Lung microvascular endothelial cell (primary cell): Measurements from ENCODE around the gene PPA1. TPM values are rescaled to one million over a fixed set of nuclear protein-coding genes. Genes with fewer than 3 reads are reported as not detected.
"Not testable (repeated sequence)": the region's sequence is repeated elsewhere in the genome, so short reads cannot be mapped to it uniquely, and the experiment has no call there.

ENCODE experiments used
- DNase-seq, 2 donors: peaks; one replicate each; pipeline versions ENCODE4 v3.0.0 to v3.0.0-alpha.2; 2010; ENCODE audit warnings: low read depth in 2 of 2
- total RNA-seq: library from RNA; depleted of rRNA; stranded (reverse); fragments of >200 nt; gene quantifications from 2 replicates; pipeline ENCODE4 v1.2.1, GENCODE V29; 2014

Gene PPA1
- 74.8 and 150 TPM in 2 replicates for total RNA-seq

DNA sequence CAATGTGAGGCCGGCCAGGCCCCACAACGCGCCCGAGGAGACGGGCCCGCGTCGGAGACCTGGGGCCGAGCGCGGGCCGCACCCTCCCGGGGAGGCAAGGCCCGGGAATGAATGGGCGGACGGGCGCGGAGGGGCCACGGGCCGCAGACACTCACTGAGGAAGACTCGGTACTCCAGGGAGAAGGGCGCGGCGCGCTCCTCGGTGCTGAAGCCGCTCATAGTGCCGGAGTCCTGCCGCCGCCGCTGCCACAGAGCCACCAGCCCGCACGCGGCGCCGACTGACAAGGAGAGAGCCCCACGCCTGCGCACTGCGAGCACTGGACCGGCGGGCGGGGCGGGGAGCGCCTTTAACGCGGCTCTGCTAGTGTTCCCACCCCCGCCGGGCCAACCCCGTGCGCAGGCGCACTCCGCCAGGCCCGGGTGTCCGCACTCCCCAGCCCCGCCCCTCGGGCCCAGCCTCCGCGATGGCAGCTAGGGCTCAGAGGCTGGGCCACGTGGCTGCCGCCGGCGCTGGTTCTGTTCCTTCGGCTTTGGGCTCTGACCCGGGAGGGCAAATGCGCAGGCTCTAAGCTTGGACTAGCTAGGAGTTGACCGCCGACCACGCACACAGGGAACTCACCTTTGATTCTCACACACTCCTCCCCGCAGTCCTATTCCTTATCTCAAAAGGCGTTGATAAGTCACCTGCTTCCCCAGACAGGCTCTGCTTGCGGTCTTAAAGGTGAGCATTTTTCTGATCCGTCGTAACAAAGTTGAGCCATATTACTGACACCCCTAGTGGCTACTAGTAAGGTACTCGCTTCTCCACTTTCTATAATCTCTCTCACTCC lies at the start of gene PPA1:
PPA1 (minus strand) TSS at position 321 of the 830 bp plus-strand sequence; CDS start at position 219, 102 bp downstream.
- DNase-seq = peak; percentile 96 to 97

DNA sequence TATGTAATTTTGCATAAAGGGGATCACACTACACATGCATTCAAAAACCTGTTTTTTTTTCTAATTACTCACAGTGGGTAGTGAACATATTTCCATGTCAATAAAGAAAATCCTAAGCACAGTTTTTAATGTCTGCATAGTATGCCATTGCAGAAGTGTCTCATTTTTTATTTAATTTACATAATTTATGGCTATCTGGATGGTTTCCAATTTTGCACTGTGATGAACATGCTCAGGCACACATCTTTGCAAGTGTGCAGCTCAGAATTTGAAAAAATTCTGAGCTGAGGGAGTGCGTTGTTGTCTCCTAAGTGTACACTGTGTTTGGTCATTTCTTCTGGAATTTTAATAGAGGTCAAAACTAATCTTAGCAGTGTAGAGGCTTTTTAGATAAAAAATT lies 48.4 kb upstream of the PPA1 start:
- no peak for DNase-seq

DNA sequence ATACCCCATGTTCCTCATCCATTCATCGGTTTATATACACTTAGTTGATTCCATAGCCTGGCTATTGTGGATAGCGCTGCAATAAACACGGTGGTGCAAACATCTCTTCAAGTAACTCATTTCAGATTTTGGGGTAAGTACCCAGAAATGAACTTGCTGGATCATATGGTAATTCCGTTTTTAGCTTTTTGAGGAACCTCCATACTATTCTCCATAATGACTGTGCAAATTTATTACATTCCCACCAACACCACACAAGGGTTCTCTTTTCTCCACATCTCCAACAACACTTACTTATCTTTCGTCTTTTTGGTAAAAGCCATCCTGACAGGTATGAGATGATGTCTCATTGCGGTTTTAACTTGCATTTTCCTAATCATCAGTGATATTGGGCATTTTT lies 46.9 kb upstream of the PPA1 start:
- no peak for DNase-seq

DNA sequence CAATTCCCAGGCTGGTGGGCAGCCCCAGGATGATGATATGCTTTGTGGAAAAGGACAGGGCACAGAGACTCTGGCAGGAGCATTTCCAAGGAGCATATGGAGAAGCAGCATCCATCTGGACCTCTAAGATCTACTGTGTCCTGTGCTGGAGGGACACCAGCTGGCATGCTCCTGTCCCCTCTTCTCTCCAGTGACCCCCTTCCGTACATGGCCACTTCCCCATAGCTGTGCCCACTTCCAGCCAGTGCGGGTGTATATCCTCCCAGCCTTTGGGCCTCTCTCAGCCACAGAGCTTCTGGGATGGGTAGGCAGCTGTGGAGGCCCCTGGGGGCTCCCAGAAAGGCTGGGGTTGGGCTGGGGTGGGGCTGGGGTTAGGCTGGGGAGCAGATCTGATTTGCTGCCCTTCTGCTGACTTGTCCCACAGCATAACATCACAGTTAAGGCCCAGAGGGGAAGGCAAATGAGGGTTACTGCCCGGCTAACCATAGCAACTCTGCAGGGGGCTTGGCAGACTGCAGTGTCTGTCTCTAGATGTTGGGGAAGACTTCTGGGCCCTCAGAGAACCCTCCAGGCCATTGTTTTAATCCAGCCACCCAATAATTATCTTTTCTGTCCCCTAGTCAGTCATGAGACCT lies 44.3 kb upstream of the PPA1 start:
- no peak for DNase-seq

DNA sequence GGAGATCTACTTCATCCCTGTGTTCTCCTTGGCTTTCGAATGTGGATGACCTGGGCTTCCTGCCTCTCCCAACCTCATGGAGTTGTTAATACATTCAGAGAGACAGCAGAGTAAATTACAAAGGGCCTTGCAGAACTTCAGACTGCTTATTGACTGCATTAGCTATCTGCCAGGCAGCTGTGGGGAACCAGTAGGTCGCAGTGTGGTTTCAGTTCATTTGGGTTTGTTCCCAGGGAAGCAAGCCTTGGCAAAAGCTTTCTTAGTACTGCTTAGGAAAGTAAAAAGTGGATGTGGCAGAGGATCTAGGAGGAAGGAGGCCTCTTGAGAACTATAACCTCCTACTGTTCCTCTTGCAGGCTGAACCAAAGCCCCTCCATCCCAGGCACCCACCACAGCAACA lies 41.4 kb upstream of the PPA1 start:
- DNase-seq = no peak

DNA sequence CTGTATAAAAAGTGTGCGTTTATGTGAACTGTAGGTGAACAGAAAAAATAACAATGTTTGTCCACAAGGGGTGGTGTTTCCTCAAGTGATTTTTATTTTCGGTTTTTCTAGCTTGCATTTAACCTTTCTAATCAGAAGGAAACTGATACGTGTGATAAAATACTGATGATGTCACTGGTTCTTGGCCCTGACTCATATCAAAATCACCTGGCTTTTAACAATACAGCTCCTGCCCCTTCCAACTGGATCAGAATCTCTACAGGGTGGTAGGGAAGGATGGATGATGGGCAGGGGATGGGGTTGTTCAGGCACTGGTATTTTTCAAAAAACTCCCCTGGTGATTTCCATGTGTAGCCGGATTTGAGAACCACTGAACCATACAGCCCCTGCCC lies 39.7 kb upstream of the PPA1 start:
- peak; percentile 31 to 37 for DNase-seq

DNA sequence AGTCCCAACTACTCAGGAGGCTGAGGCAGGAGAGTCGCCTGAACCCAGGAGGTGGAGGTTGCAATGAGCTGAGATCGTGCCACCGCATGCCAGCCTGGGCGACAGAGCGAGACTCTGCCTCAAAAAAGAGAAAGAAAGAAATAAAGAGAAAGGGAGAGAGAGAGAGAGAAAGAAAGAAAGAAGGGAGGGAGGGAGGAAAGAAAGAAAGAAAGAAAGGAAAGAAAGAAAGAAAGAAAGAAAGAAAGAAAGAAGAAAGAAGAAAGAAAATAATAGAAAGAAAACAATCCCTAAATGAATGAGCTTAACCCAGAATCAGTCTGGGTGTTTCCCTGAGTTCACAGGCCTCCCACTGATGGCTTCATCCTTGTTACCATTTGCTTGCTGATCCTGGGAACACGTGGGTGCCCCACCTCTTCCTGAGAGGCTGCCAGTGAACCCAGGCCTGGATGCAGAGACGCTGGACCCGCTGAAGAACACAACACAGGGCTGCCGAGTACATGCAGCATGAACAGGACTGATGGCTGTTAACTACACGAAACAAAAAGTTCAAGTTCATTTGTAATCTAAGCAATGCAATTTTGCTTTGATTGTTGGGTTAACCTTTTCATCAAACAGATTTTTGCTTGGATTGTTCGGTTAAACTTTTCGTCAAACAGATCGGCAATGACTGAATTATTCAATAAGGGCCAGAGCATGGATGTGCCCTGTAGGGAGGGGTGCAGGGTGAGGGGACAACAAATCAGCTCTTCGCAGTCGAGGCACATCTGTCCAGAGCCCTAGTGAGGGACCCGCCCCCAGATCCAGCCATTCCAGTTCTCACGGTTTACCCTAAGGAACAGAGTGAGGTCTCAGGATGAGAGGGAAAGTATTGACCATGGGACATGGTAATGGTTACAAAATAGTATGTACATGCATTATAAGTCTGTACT lies 39.0 kb upstream of the PPA1 start:
- DNase-seq = no peak

DNA sequence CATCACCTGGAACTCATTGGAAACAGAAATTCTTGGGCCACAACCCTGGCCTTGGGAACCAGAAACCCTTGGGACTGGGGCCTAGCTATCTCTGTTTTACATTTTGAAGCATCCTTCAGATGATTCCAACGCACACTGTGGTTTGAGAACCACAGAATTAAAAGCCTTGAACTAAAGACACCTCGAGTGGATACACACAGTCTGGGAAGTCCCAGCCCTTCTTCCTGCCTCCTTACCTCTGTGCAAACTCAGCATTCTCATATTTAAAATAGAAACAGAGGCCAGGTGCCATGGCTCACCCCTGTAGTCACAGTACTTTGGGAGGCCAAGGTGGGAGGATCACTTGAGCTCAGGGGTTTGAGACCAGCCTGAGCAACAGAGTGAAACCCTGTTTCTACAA lies 37.7 kb upstream of the PPA1 start:
- DNase-seq = no peak

DNA sequence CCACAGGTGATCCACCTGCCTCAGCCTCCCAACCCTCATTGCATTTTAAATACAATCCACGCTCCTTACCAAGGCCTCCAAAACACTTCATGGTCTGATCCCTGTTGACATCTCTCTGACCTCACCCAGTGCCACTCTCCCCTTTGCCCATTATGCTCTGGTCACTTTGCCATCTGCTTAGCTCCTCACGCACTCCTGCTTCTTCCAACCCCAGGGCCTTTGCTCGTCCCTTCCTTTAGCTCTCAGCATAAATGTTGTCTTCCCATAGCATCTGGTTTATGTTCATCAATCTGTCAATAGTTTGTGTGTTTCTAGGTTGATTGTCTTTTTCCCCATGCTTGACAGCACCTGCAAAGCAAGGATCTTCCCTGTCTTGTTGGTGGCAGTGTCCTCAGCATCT lies 36.5 kb upstream of the PPA1 start:
- no peak for DNase-seq

DNA sequence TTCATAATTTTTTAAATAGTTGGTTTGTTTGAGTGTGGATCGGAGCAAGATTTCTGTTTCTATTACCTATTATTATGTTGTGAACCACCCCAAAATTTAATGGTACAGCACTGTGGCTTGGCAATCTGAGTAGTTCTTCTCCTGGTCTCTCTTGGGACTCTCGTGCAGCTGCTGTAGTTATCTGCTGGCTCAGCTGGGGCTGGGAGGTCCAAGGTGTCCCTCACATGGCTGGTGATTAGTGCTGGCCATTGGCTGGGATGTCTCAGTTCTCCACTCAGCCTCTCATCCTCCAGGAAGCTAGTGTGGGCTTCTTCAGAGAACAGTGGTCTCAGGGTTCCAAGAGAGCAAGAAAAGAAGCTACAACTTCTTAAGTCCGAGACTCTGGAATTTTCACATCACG lies 35.1 kb upstream of the PPA1 start:
- DNase-seq = no peak

DNA sequence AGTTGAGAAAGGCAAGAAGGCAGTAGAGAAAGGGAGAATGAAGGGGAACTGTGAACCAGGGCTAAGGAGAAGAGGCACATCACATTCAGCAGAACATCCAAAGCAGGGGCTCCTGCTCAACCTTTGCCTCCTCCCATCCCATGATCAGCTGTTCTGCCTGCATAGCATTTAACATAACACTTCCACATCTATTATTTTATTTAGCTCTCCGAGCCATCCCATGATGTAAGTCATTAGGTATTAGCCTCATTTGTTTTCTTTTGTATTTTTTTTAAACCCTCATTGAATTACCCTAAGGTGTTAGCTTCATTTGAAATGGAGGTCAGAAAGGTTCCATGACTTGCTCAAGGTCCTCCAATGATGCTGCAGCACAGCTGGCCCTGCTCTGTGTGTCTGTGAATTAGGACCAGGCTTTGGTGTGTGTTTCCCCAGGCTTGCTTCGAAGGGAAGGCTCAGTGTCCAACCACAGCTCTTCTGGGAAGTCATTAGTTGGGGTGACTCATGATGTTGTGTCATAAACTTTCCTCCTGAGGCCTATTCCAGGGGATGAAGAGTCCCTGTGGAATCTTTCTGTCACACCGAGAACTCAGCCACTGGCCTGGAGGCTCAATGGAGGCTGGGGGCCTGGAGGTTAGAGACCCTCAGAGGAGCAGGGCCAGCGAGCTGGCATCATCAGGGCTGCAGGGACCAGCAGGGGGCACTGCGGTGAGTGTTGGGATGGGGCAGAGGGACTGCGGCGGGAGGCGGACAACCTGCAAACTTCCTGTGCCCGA lies 34.1 kb upstream of the PPA1 start:
- DNase-seq = peak in 1 of 2 donors; percentile 79

DNA sequence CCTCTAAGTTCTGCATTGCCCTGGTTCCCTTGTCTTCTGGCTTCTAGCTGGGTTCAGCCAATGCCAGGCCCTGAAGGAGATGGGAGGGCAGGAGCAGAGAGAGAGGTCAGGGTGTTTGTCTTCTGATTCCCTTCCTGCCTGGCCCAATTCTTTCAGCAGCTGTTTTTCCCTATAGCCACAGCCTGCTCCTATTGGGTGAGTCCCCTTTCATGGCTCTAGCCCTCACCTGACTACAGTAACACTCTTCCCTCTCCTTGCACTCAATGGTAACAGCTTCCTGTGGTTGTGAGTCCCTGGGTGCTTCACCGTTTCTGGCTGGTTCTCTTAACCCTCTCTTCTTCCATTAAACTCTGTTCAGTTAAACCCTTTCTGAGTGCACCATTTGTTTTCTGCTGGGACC lies 33.5 kb upstream of the PPA1 start:
- no peak for DNase-seq

DNA sequence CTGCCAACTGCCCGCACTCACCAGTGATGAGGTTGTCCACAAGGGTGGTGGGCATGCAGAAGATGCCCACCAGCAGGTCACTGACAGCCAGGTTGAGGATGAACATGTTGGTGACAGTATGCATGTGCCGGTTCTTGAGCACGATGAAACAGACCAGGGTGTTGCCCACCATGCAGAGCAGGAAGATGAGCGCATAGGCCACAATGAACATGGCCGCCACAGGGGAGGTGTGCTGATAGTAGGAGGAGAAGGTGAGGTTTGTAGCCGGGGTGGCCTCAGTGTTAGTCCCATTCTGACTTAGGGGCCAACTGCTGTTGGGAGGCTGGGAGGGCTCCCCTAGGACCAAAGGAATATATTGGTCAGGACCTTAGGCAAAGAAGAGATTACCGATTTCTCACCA lies 32.8 kb upstream of the PPA1 start:
- DNase-seq = no peak

DNA sequence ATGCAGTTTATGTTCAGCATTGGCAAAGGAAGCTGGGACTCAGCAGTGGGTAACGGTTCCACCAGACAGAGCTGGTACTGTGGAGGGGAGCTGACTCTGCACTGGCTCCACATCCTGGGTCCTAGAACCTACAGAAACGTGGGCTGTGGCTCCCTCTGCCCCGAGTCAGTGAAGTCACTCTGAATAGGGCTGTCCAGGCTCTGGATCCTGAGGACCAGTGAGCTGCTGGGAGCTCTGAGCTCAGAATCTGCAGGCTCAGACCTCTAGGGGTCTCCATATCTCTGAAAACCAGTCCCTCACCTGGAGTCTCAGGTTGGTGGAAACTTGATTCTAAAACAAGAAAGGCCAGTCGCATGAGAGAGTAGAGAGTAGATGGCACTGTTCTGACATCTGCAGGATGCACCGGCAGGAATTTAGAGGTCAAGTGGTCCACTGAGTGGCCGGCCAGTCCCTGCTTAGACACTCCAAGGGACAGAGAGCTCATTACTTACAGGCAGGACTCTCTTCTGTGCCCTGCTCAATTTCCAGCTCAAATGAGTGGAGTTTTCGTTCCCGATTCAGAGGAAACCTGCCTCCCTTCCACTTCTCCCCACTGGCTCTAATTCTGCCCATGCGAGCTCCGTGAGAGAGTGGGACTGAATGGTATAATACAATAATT lies 31.9 kb upstream of the PPA1 start:
- DNase-seq = peak in 1 of 2 donors; percentile 38

DNA sequence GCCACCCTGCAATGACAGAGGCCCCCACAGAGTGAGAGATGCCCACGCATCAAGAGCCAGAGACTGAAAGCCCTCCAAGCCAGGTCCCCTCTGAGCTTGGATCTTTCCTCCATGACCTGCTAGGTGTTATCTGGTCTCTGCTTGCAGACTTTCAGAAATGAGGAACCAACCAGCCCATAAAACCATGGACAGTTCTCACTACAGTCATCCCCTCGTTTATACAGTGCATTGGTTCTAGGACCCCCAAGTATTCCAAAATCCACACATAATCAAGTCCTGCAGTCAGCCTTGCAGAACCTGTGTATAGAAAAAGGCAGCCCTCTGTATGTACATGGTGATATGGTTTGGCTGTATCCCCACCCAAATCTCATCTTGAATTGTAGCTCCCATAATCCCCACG lies 27.5 kb upstream of the PPA1 start:
- no peak for DNase-seq

DNA sequence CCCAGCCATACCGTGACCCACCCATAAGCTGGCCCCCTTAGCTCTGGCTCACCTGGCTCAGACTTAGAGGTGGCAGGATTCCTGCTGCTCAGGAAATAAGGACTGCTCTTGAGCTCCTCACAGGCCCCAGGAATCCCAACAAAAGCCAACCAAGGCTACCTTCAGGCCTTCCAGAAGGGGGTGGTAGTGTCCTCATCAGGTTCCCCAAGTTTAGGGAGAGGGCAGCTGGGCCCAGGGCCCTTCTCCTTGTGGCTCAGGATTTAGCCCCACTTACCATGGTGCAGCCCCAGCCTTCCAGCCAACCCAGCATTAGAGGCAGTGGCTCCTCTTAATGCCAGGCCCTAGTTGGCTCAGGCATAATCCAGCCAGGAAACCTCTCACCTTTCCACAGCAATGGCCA lies 27.0 kb upstream of the PPA1 start:
- no peak for DNase-seq

DNA sequence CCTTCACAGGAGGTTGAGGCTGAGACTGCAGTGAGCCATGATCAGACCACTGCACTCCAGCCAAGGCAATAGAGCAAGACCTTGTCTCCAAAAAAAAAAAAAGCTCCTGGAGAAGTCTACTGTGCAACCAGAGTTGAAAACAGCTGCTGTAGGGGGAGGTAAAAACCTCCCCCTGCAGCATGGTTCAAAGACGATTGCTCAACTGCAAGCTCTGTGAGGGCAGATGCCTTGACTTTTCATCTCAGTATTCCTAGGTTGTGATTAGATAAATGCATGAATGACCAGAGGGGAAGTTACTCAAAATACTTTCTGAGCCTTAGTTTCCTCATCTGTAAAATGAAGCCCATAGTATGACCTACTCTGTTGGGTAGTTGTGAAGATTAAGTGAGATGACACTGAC lies 25.0 kb upstream of the PPA1 start:
- DNase-seq = no peak

DNA sequence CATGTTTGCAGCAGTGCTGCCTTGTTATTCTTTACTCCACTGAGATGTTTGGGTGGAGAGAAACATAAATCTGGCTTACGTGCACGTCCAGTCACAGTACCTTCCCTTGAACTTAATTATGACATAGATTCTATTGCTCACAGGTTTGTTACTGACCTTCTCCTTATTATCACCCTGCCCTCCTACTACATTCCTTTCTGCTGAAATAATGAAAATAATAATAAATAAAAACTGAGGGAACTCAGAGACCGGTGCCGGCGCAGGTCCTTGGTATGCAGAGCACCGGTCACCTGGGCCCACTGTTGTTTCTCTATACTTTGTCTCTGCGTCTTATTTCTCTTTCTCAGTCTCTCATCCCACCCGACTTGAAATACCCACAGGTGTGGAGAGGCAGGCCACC lies 24.6 kb upstream of the PPA1 start:
- DNase-seq = not testable (repeated sequence)

DNA sequence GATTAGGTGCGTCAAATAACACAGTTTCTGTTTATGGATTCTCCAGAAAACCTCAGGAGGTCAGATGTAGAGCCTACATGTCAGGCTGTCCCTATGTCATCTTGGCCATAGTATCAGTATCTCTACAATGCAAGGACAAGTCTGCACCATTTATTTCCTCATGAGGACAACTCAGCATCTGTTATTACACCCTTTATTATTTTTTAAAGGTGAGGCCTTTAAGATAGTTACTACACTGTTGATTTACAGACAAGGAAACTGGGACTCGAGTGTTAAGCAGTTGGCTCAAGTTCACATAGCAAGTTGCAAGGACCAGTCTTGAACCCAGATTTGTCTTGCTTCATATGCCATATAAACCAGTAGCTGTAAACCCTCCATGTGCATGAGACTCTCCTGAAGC lies 23.2 kb upstream of the PPA1 start:
- DNase-seq = no peak

DNA sequence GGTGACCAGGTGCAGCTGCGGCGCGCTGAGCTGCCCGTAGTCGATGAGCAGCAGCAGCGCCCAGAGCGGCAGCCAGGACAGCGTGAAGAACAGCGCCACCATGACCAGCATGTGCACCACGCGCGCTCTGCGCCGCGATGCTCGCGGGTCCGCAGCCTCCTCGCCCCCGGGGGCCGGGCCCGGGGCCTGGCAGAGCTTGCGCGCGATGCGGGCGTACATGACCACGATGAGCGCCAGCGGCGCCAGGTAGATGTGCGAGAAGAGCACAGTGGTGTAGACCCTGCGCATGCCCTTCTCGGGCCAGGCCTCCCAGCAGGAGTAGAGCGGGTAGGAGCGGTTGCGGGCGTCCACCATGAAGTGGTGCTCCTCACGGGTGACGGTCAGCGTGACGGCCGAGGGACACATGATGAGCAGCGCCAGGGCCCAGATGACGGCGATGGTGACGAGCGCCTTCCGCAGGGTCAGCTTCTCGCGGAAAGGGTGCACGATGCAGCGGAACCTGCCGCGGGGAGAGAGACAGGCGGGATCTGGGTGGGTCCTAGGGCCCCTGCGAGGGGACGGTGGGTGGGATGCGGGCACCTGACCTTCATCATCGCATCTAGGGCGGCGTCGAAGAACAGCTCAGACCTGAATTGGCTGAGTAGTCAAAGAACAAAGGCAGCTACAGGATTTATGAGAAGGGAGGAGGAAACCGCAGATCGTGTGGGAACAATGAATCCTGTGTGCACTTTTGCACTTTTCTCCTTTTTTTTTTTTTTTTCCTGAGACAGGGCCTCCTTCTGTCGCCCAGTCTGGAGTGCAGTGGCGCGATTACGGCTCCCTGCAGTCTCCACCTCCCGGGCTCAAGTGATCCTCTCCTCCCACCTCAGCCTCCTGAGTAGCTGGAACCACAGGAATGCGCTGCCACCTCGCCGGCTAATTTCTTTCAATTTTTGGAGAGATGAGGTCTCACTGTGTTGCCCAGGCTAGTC lies 22.4 kb upstream of the PPA1 start:
- peak in 1 of 2 donors; percentile 47 for DNase-seq
